H1 (cell line): ENCODE data around the gene TXLNG. TPM values are rescaled to one million over a fixed set of nuclear protein-coding genes. Genes with fewer than 3 reads are reported as not detected.

Source experiments
- CTCF ChIA-PET: fragments of 300-600 bp; sonication (Branson Sonifier 250); formaldehyde crosslinking; loops from one replicate; lab custom pipeline; 2021; ENCODE audit not compliant: partially characterized antibody; lab: Charles Lee
- POLR2A ChIA-PET: fragments of 300-600 bp; sonication (Branson Sonifier 250); formaldehyde crosslinking; loops from one replicate; lab custom pipeline; 2021; ENCODE audit warnings: inconsistent platforms; ENCODE audit not compliant: partially characterized antibody; lab: Charles Lee
- DNase-seq, 2 experiments: peaks; one replicate each; pipeline versions ENCODE4 v3.0.0 to v3.0.0-alpha.2; 2010 to 2022; ENCODE audit warnings: low spot score in 2 of 2, low read depth in 1 of 2, mixed read lengths in 1 of 2
- FAIRE-seq: peaks from 2 replicates; lab custom pipeline; 2011; peaks lifted over from hg19 to GRCh38; lab: Jason Lieb, UNC
- H2AFZ ChIP-seq: 2 replicates; pipeline ENCODE4 v1.8.1; 2012; ENCODE audit warnings: low read length, inconsistent platforms
- H2AK5ac ChIP-seq: 2 replicates; pipeline ENCODE4 v1.6.1; 2013; ENCODE audit warnings: low read depth, low read length
- H2BK120ac ChIP-seq: replicated peaks from 2 replicates; pipeline ENCODE3; 2013; ENCODE audit warnings: low read depth, low read length, inconsistent platforms
- H2BK12ac ChIP-seq: 2 replicates; pipeline ENCODE4 v1.6.1; 2013; ENCODE audit warnings: low read depth, low read length
- H2BK15ac ChIP-seq: 2 replicates; pipeline ENCODE4 v1.6.1; 2013; ENCODE audit warnings: low read length
- H2BK20ac ChIP-seq: 2 replicates; pipeline ENCODE4 v1.6.1; 2013; ENCODE audit warnings: low read length
- H2BK5ac ChIP-seq: 2 replicates; pipeline ENCODE4 v1.6.1; 2013; ENCODE audit warnings: low read depth, low read length
- H3K14ac ChIP-seq: 2 replicates; pipeline ENCODE4 v1.6.1; 2013; ENCODE audit warnings: inconsistent platforms; ENCODE audit not compliant: insufficient read length
- H3K18ac ChIP-seq: 2 replicates; pipeline ENCODE4 v1.6.1; 2013; ENCODE audit warnings: low read length; ENCODE audit errors: extremely low read depth
- H3K23ac ChIP-seq: 2 replicates; pipeline ENCODE4 v1.6.1; 2013; ENCODE audit warnings: inconsistent platforms; ENCODE audit not compliant: insufficient read length
- H3K23me2 ChIP-seq: 2 replicates; pipeline ENCODE4 v1.6.1; 2013; ENCODE audit warnings: low read depth, low read length
- H3K27ac ChIP-seq: 2 replicates; pipeline ENCODE4 v1.6.1; 2011; ENCODE audit warnings: low read depth, low read length, inconsistent platforms
- H3K27me3 ChIP-seq, 4 experiments: replicated peaks in 1 of 4; 1 replicate in 1 of 4; 2 replicates in 3 of 4; pipeline versions ENCODE4 v1.6.1 to v1.8.1; 2011 to 2013; ENCODE audit warnings: low read length in 3 of 4, mild to moderate bottlenecking in 3 of 4, inconsistent platforms in 2 of 4, mixed read lengths in 2 of 4, moderate library complexity in 1 of 4; ENCODE audit not compliant: control insufficient read depth in 3 of 4, insufficient read depth in 3 of 4; ENCODE audit errors: extremely low read depth in 1 of 4
- H3K36me3 ChIP-seq, 4 experiments: 2 replicates each; pipeline versions ENCODE4 v1.6.1 to v1.8.1; 2011 to 2013; ENCODE audit warnings: mild to moderate bottlenecking in 4 of 4, low read length in 3 of 4, moderate library complexity in 2 of 4, control low read depth in 1 of 4, inconsistent platforms in 1 of 4; ENCODE audit not compliant: insufficient read depth in 4 of 4, control insufficient read depth in 2 of 4
- H3K4ac ChIP-seq: replicated peaks from 2 replicates; pipeline ENCODE3; 2013; ENCODE audit warnings: low read length, low read depth, mixed read lengths, inconsistent platforms; ENCODE audit not compliant: insufficient read length
- H3K4me1 ChIP-seq, 4 experiments: replicated peaks in 1 of 4; 1 replicate in 1 of 4; 2 replicates in 3 of 4; pipeline versions ENCODE4 v1.6.1 to v1.8.1; 2011 to 2013; ENCODE audit warnings: low read length in 3 of 4, inconsistent platforms in 2 of 4, mixed read lengths in 1 of 4; ENCODE audit not compliant: insufficient read depth in 4 of 4, control insufficient read depth in 3 of 4
- H3K4me2 ChIP-seq, 2 experiments: 2 replicates each; pipeline versions ENCODE4 v1.6.1 to v1.8.1; 2011 to 2013; ENCODE audit warnings: low read depth in 2 of 2, low read length in 2 of 2, control low read depth in 1 of 2, inconsistent platforms in 1 of 2, mild to moderate bottlenecking in 1 of 2; ENCODE audit not compliant: insufficient read depth in 1 of 2
- H3K4me3 ChIP-seq, 4 experiments: fragments of 200-600, 300-600 bp in 1 of 4; sonication (generic), shearing (Covaris generic), sonication (Bioruptor Twin) in 1 of 4; 2 replicates each; pipeline versions ENCODE4 v1.5.1 to v1.8.1; 2011 to 2016; ENCODE audit warnings: low read length in 4 of 4, low read depth in 3 of 4, control low read depth in 2 of 4, inconsistent platforms in 2 of 4, mild to moderate bottlenecking in 2 of 4, mixed read lengths in 1 of 4, moderate library complexity in 1 of 4; ENCODE audit not compliant: insufficient read depth in 2 of 4; ENCODE audit errors: extremely low read depth in 1 of 4
- H3K56ac ChIP-seq: replicated peaks from 2 replicates; pipeline ENCODE3; 2013; ENCODE audit warnings: low read depth, mild to moderate bottlenecking, mixed read lengths, low read length, inconsistent platforms; ENCODE audit not compliant: insufficient read length
- H3K79me1 ChIP-seq: 2 replicates; pipeline ENCODE4 v1.6.1; 2013; ENCODE audit warnings: low read depth, low read length, control low read depth
- H3K79me2 ChIP-seq, 2 experiments: 2 replicates each; pipeline versions ENCODE4 v1.6.1 to v1.8.1; 2012 to 2013; ENCODE audit warnings: low read length in 2 of 2, mild to moderate bottlenecking in 2 of 2, inconsistent platforms in 1 of 2; ENCODE audit not compliant: insufficient read depth in 2 of 2, control insufficient read depth in 1 of 2
- H3K9ac ChIP-seq, 4 experiments: replicated peaks in 1 of 4; 1 replicate in 1 of 4; 2 replicates in 3 of 4; pipeline versions ENCODE4 v1.6.1 to v1.8.1; 2011 to 2013; ENCODE audit warnings: low read depth in 3 of 4, low read length in 3 of 4, control low read depth in 2 of 4, mild to moderate bottlenecking in 2 of 4, moderate library complexity in 2 of 4, inconsistent platforms in 1 of 4; ENCODE audit errors: extremely low read depth in 1 of 4
- H3K9me3 ChIP-seq, 2 experiments: 2 replicates each; pipeline versions ENCODE4 v1.6.1 to v1.8.1; 2012 to 2013; ENCODE audit warnings: mild to moderate bottlenecking in 2 of 2, moderate library complexity in 2 of 2, control low read depth in 1 of 2, inconsistent platforms in 1 of 2, low read depth in 1 of 2, low read length in 1 of 2, mixed read lengths in 1 of 2; ENCODE audit not compliant: insufficient read depth in 2 of 2
- H4K20me1 ChIP-seq, 2 experiments: replicated peaks in 1 of 2; 2 replicates each; pipeline versions ENCODE3 to v1.8.1; 2011 to 2013; ENCODE audit warnings: inconsistent platforms in 2 of 2, low read length in 2 of 2, mild to moderate bottlenecking in 1 of 2; ENCODE audit not compliant: insufficient read depth in 2 of 2, control insufficient read depth in 1 of 2
- H4K5ac ChIP-seq: 2 replicates; pipeline ENCODE4 v1.6.1; 2013; ENCODE audit warnings: low read length, low read depth, mixed read lengths, inconsistent platforms; ENCODE audit not compliant: insufficient read length
- H4K8ac ChIP-seq: 2 replicates; pipeline ENCODE4 v1.8.0; 2013; ENCODE audit warnings: mild to moderate bottlenecking, moderate library complexity, low read length, inconsistent platforms; ENCODE audit not compliant: insufficient read depth; ENCODE audit errors: extremely low read depth
- H4K91ac ChIP-seq: replicated peaks from 2 replicates; pipeline ENCODE3; 2013; ENCODE audit warnings: low read length, mixed read lengths, inconsistent platforms; ENCODE audit not compliant: insufficient read length
- CBX8 ChIP-seq: fragments of 300-800, 300-1000 bp; sonication (generic); IDR thresholded peaks from 2 replicates; pipeline ENCODE4 v1.7.1; 2016; ENCODE audit warnings: low read depth, low read length, borderline replicate concordance
- WGBS, 2 experiments: shearing (Covaris generic) in 1 of 2; methylation state at CpG; one replicate each; pipeline versions ENCODE4 v1.1.6 to v1.1.7; 2013 to 2015; ENCODE audit warnings: low lambda C conversion rate in 2 of 2, mixed read lengths in 2 of 2, inconsistent platforms in 1 of 2, low coverage in 1 of 2, missing lambda C conversion rate in 1 of 2; ENCODE audit not compliant: insufficient replicate concordance in 2 of 2, insufficient coverage in 1 of 2, insufficient read length in 1 of 2; ENCODE audit errors: extremely low coverage in 1 of 2, missing lambda C conversion rate in 1 of 2; 5-methylcytosine and 5-hydroxymethylcytosine counted together
- polyA plus RNA-seq, 7 experiments: library from polyadenylated mRNA; depleted of rRNA in 3 of 7; stranded (reverse) in 5 of 7; unstranded in 2 of 7; fragments of >200 nt in 5 of 7; fragments of 200-250 nt in 2 of 7; gene quantifications; 1 replicate in 5 of 7; 2 replicates in 1 of 7; 4 replicates in 1 of 7; pipeline versions ENCODE4 v1.2.1 to v1.2.3, GENCODE V29; 2011 to 2013; ENCODE audit warnings: missing spikeins in 2 of 7, mixed read lengths in 2 of 7
- total RNA-seq: library from RNA; stranded (reverse); fragmentation: NEBNext Ultra II Directional; extraction: Animal tissue kit (Norgen Biotek cat#: 25700); gene quantifications from 2 replicates; pipeline ENCODE4 v1.2.1, GENCODE V29; 2021

Gene TXLNG
- total and polyA plus RNA-seq, 2 of the 8 experiments (the other 6 are each of a cell fraction or from before 2014, with no cell fraction given) = 32.9 to 42.9 TPM

GRCh38 chrX:16828124-16828908, 42.0 kb downstream of the TXLNG start:
- H2BK120ac ChIP-seq = no peak overlapping the region
- H3K14ac ChIP-seq = no peak overlapping the region
- H3K36me3 ChIP-seq = peaks cover 3 to 48% (median 17%) of the 10 kb centered on the region in 4 experiments; a peak in 7 of 8 replicates
- no peak overlapping the region for H3K56ac ChIP-seq
- no peak overlapping the region for H4K91ac ChIP-seq
- H2BK12ac ChIP-seq = no peak overlapping the region
- no peak overlapping the region for H2BK20ac ChIP-seq
- DNase-seq (no peak), FAIRE-seq (peak; percentile 83)
- no peak overlapping the region for H3K4ac ChIP-seq
- whole genome bisulfite sequencing, 2 experiments = 95% methylated on average over 6 of the region's 6 CpGs; no CpG with 5 or more reads in 1 of the 2 experiments
- H3K79me2 ChIP-seq = no peaks in the 10 kb centered on the region
- peaks cover 0 to 2% of the 10 kb centered on the region in 2 experiments for H4K20me1 ChIP-seq
- no peak overlapping the region for H2AFZ ChIP-seq
- no peaks in the 10 kb centered on the region; the same call in 1 of the 2 replicates for H3K79me1 ChIP-seq
- no peaks in the 10 kb centered on the region for H3K9me3 ChIP-seq
- no peak overlapping the region for H4K5ac ChIP-seq
- H4K8ac ChIP-seq = no peak overlapping the region
- H3K4me1 ChIP-seq = peaks cover 0 to 2% (median 0%) of the 10 kb centered on the region in 4 experiments; a peak in 1 of 7 replicates
- H2BK15ac ChIP-seq = no peak overlapping the region
- H3K23me2 ChIP-seq = no peaks in the 10 kb centered on the region; the same call in 1 of the 2 replicates
- ChIA-PET POLR2A (interaction anchor here (0.5 to 1.6 kb wide), 4 partner anchors 12 to 106 kb away, joined by 3 to 4 read pairs (median 3); no protein-coding TSS in a partner anchor), CTCF (interaction anchor here (1.0 to 2.9 kb wide), 4 partner anchors 10 to 254 kb away, joined by 3 to 19 read pairs (median 5); no protein-coding TSS in a partner anchor)
- no peak overlapping the region for H3K23ac ChIP-seq
- no peak overlapping the region for H3K4me3 ChIP-seq
- no peak overlapping the region for H3K27ac ChIP-seq
- no peaks in the 10 kb centered on the region for H3K27me3 ChIP-seq
- no peak overlapping the region for H3K18ac ChIP-seq
- H2AK5ac ChIP-seq = no peak overlapping the region
- no peak overlapping the region for H2BK5ac ChIP-seq
- no peak overlapping the region; a peak in 1 of 7 replicates for H3K9ac ChIP-seq
- H3K4me2 ChIP-seq = no peak overlapping the region
- TF ChIP-seq CBX8 = no peak
